Lower leg skin (tissue), 4 donors: ENCODE results near the gene GRAMD2B. TPM values are rescaled to one million over a fixed set of nuclear protein-coding genes. Genes with fewer than 3 reads are reported as not detected.

Experiments used
- DNase-seq, 2 donors: peaks; one replicate each; pipeline ENCODE4 v3.0.0-alpha.2; 2019; ENCODE audit warnings: low spot score in 2 of 2
- H3K4me3 ChIP-seq: fragments of 200-600 bp; sonication (generic); 2 replicates; pipeline ENCODE4 v1.5.1; 2017; ENCODE audit warnings: mild to moderate bottlenecking, low read depth; ENCODE audit not compliant: poor library complexity, severe bottlenecking
- CTCF ChIP-seq, 3 donors: fragments of 450-650 bp; IDR thresholded peaks; one replicate each; pipeline ENCODE4 v1.5.1; 2016; ENCODE audit warnings: antibody characterized with exemption in 3 of 3, mild to moderate bottlenecking in 3 of 3, moderate library complexity in 2 of 3
- POLR2A ChIP-seq, 2 donors: fragments of 450-650 bp; IDR thresholded peaks; one replicate each; pipeline ENCODE4 v1.6.1; 2016 to 2017; ENCODE audit warnings: antibody characterized with exemption in 2 of 2, mild to moderate bottlenecking in 1 of 2, moderate library complexity in 1 of 2
- WGBS, 2 donors: methylation state at CpG; one replicate each; pipeline ENCODE4 v1.1.5; 2018; 5-methylcytosine and 5-hydroxymethylcytosine counted together
- intact Hi-C: fragments of 100-400 bp; cut with DNase I; formaldehyde crosslinking; loops from one replicate; pipeline ENCODE4 v1.15.0; 2023; ENCODE audit warnings: low total_unique reads
- total RNA-seq, 4 donors: library from RNA; depleted of rRNA; stranded (reverse); fragments of >200 nt; gene quantifications; one replicate each; pipeline ENCODE4 v1.1.0, GENCODE V29; 2016

GRAMD2B gene
- total RNA-seq, 4 donors from 2014 or later, result 58.9 to 99.8 (median 75.8) TPM

- no peak for DNase-seq
- intact Hi-C loops, result no loop called here
- no peak for TF ChIP-seq POLR2A (IDR thresholded peaks at IDR 0.05)
- no peak for TF ChIP-seq CTCF (IDR thresholded peaks at IDR 0.05)
- 16 to 19% methylated on average over 2 of the region's 2 CpGs for WGBS, 2 donors
- H3K4me3 ChIP-seq, result no peak overlapping the region
These were observed 5.2 kb downstream of the GRAMD2B start for GRCh38 chr5:126428421-126428820.

DNA sequence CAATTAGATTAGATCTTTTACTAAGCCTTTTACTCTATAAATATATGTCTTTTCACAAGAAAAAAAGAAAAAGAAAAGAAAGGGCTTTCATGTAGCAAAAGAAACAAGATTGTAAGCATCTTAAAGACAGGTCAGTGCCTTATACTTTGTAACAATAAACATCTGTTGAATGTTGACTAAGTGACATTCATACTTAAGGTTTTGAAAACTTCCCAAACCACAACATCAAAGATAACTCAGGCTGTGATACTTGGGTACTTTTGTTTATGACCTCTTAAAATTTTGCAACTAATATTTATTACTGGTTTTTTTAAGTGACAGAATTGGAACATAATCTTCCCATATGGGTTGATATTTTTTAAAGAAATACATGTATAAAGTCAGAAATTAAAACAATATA lies 7.4 kb downstream of the GRAMD2B start:
- intact Hi-C loops, result no loop called here
- DNase-seq, result no peak
- H3K4me3 ChIP-seq, result no peak overlapping the region
- no peak for TF ChIP-seq CTCF (IDR thresholded peaks at IDR 0.05)
- no peak for TF ChIP-seq POLR2A (IDR thresholded peaks at IDR 0.05)

GRCh38 chr5:126433701-126434100 lies 10.5 kb downstream of the GRAMD2B start:
- TF ChIP-seq CTCF (IDR thresholded peaks at IDR 0.05), result no peak
- DNase-seq, result no peak
- intact Hi-C loops, result no loop called here
- no peak overlapping the region for H3K4me3 ChIP-seq

DNA sequence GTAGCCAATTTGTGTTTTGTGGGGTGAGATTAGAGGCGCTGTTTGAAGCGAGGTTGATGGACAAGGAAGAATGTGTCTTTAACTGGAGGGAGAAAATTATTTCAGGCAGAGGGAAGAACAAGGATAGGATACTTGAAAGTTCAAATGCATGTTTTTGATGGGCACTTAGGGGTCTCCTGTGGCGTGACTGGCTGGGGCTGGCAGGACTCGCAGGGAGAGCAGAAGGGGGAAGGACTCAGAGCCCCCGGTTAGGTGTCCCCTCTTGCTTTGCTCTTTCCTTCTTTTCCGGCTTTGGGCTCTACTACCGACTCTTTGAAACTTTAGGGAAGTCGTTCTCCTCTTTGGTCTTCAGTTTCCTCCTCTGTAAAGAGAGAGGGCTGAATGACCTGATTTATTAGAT lies 12.1 kb downstream of the GRAMD2B start:
- no peak for TF ChIP-seq POLR2A (IDR thresholded peaks at IDR 0.05)
- H3K4me3 ChIP-seq, result no peak overlapping the region
- WGBS, 2 donors, result 86 to 90% methylated on average over 8 of the region's 8 CpGs
- no peak for DNase-seq
- intact Hi-C loops, result no loop called here

DNA sequence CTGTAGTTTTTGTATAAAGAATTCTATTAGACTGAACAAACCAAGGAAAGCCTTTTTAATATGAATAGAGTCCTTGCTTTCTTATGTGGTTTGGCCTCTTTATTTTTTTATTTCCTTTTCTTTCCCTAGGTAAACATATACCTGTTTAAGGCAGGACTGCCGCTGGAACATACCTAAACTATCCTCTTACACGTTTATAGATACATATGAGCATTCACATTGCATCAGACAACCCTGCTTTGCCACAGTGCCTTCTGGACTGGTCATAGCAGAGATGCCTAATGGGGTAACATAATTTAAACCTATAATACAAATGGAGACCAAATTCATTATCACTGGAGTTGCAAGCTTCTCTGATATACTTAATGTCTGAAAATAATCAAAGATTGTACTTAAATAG lies 12.5 kb downstream of the GRAMD2B start:
- TF ChIP-seq CTCF (IDR thresholded peaks at IDR 0.05) (no peak), POLR2A (IDR thresholded peaks at IDR 0.05) (no peak)
- 77 to 87% methylated on average over 2 of the region's 2 CpGs for WGBS, 2 donors
- intact Hi-C loops, result no loop called here
- DNase-seq, result no peak
- no peak overlapping the region for H3K4me3 ChIP-seq

- intact Hi-C loops, result no loop called here
- no peak overlapping the region for H3K4me3 ChIP-seq
- WGBS, 2 donors, result 63 to 68% methylated on average over 1 of the region's 1 CpG
- no peak for DNase-seq
- TF ChIP-seq CTCF (IDR thresholded peaks at IDR 0.05), result no peak
- TF ChIP-seq POLR2A (IDR thresholded peaks at IDR 0.05), result no peak
These were observed 14.5 kb downstream of the GRAMD2B start for GRCh38 chr5:126437721-126438120.
